ENCODE data around the gene MPIG6B. TPM values are rescaled to one million over a fixed set of nuclear protein-coding genes. Genes with fewer than 3 reads are reported as not detected.

Gene MPIG6B
- total and polyA plus RNA-seq, 7 donors = 0.04 to 0.37 (median 0.15) TPM; not detected in 2

- H3K27ac ChIP-seq = no peak overlapping the region
- no peaks in the 10 kb centered on the region for H3K4me1 ChIP-seq
- intact Hi-C loops (cut with DNase I) = no loop called here
- no peaks in the 10 kb centered on the region for H3K9me3 ChIP-seq
- ATAC-seq = no peak
- 63 to 68% (median 67%) methylated on average over 8 of the region's 8 CpGs for WGBS, 3 donors
- TF ChIP-seq, protein P1, sequence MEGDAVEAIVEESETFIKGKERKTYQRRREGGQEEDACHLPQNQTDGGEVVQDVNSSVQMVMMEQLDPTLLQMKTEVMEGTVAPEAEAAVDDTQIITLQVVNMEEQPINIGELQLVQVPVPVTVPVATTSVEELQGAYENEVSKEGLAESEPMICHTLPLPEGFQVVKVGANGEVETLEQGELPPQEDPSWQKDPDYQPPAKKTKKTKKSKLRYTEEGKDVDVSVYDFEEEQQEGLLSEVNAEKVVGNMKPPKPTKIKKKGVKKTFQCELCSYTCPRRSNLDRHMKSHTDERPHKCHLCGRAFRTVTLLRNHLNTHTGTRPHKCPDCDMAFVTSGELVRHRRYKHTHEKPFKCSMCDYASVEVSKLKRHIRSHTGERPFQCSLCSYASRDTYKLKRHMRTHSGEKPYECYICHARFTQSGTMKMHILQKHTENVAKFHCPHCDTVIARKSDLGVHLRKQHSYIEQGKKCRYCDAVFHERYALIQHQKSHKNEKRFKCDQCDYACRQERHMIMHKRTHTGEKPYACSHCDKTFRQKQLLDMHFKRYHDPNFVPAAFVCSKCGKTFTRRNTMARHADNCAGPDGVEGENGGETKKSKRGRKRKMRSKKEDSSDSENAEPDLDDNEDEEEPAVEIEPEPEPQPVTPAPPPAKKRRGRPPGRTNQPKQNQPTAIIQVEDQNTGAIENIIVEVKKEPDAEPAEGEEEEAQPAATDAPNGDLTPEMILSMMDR (IDR thresholded peaks at IDR 0.05) = no peak
- no peak overlapping the region for H3K4me3 ChIP-seq
- no peak for DNase-seq
- peaks cover 0 to 36% of the 10 kb centered on the region in 2 donors for H3K36me3 ChIP-seq (ENCODE audit: insufficient read depth in 1 of 2, low read depth in 1 of 2)
- no peaks in the 10 kb centered on the region for H3K27me3 ChIP-seq (ENCODE audit: insufficient read depth in 3 of 3, low read length in 2 of 3)
These were observed 39.9 kb downstream of the MPIG6B start for GRCh38 chr6:31762878-31763618.

GRCh38 chr6:31763619-31763940 lies 40.4 kb downstream of the MPIG6B start:
- DNase-seq (no peak), ATAC-seq (peak in 1 of 4 donors; percentile 24)
- Histone ChIP-seq H3K9me3 (no peaks in the 10 kb centered on the region), H3K4me3 (no peak overlapping the region), H3K4me1 (no peaks in the 10 kb centered on the region), H3K27me3 (ENCODE audit: insufficient read depth in 3 of 3, low read length in 2 of 3) (no peaks in the 10 kb centered on the region), H3K27ac (no peak overlapping the region), H3K36me3 (ENCODE audit: insufficient read depth in 1 of 2, low read depth in 1 of 2) (peaks cover 0 to 39% of the 10 kb centered on the region in 2 donors)
- 8 to 20% (median 16%) methylated on average over 1 of the region's 1 CpG for WGBS, 3 donors
- intact Hi-C loops (cut with DNase I) = no loop called here
- TF ChIP-seq, protein P1 (IDR thresholded peaks at IDR 0.05) = no peak

DNA sequence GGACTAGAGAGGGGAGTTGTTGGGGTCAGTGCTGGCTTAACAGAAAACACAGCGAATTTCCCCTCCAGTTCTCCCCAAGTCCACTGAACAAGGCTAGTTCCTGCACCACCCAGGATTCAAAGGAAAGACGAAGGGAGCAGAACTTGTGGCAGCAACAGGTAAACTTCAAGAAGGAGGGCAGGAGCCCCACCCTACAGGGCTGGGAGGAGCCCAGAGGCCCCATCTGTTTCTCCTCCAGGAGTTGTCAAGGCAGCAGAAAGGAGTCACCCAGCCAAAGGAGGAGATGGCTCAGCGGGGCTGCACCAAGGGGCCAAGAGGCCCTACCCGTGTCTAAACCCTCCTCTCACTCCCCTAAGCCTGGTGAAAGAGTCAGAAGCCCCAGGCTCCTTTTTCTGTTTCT lies 41.0 kb downstream of the MPIG6B start:
- no peak for DNase-seq
- H3K9me3 ChIP-seq = no peaks in the 10 kb centered on the region
- WGBS, 3 donors = 84 to 90% (median 87%) methylated on average over 4 of the region's 4 CpGs
- no peaks in the 10 kb centered on the region for H3K4me1 ChIP-seq
- no peaks in the 10 kb centered on the region for H3K27me3 ChIP-seq (ENCODE audit: insufficient read depth in 3 of 3, low read length in 2 of 3)
- H3K36me3 ChIP-seq (ENCODE audit: insufficient read depth in 1 of 2, low read depth in 1 of 2) = peaks cover 0 to 39% of the 10 kb centered on the region in 2 donors
- no peak for ATAC-seq
- intact Hi-C loops (cut with DNase I) = no loop called here
- H3K27ac ChIP-seq = no peak overlapping the region
- TF ChIP-seq, protein P1 (IDR thresholded peaks at IDR 0.05) = no peak
- no peak overlapping the region for H3K4me3 ChIP-seq

DNA sequence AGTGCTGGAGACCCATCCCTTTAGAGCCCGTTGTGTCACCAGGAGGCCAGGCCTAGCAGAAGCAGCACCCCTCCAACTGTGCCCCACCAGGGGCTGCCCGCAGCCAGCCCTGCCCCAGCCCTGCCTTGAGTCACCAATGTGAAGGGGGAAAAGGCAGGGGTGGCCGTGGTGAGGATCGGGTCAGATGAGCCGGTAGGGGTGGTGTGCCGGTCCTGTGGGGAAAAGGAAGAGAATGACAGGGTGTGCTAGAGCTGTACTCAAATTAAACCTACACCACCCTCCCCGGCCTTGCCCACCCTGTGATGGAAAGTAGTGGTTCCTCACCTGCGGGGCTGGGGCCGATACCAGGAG lies 42.4 kb downstream of the MPIG6B start:
- DNase-seq (no peak), ATAC-seq (no peak)
- 88 to 93% (median 92%) methylated on average over 9 of the region's 9 CpGs for WGBS, 3 donors
- Histone ChIP-seq H3K27me3 (ENCODE audit: insufficient read depth in 3 of 3, low read length in 2 of 3) (no peaks in the 10 kb centered on the region), H3K36me3 (ENCODE audit: insufficient read depth in 1 of 2, low read depth in 1 of 2) (peaks cover 0 to 39% of the 10 kb centered on the region in 2 donors), H3K9me3 (no peaks in the 10 kb centered on the region), H3K4me1 (no peaks in the 10 kb centered on the region), H3K27ac (no peak overlapping the region), H3K4me3 (no peak overlapping the region)
- intact Hi-C loops (cut with DNase I) = loop anchor here in 1 of 2 donors (5.0 kb wide), 1 partner anchor 83 kb away; the partner anchor contains the start of gene LY6G5C
- TF ChIP-seq, protein P1 (IDR thresholded peaks at IDR 0.05) = no peak
